GM12878 (cell line): Measurements from ENCODE around the gene MGMT. TPM values are rescaled to one million over a fixed set of nuclear protein-coding genes. Genes with fewer than 3 reads are reported as not detected.

Experiments used
- ATAC-seq: fragments of 200-7000 bp; cut with Tn5 transposase; 3 replicates; pipeline ENCODE4 v1.9.1; 2020; ENCODE audit warnings: mild to moderate bottlenecking, moderate library complexity
- BruUV-seq: library from RNA; stranded (reverse); fragments of 400-500 nt; replicated peaks from 2 replicates; lab custom pipeline; 2021; lab: Mats Ljungman, UMichigan
- CTCF ChIA-PET: fragments of 300-600 bp; sonication (Branson Sonifier 250); formaldehyde crosslinking; extraction: SDS; loops from one replicate; lab custom pipeline; 2021; ENCODE audit warnings: inconsistent platforms; lab: Yijun Ruan, JAX
- POLR2A ChIA-PET: fragments of 350-600 bp; formaldehyde crosslinking; extraction: SDS; loops from one replicate; lab custom pipeline; 2021; ENCODE audit warnings: inconsistent platforms; lab: Charles Lee
- RAD21 ChIA-PET: fragments of 300-600 bp; sonication (Branson Sonifier 250); formaldehyde crosslinking; loops from one replicate; lab custom pipeline; 2023; ENCODE audit warnings: antibody characterized with exemption; ENCODE audit not compliant: unreplicated experiment; lab: Charles Lee
- SMC1A ChIA-PET: fragments of 300-600 bp; sonication (Branson Sonifier 250); formaldehyde crosslinking; loops from one replicate; lab custom pipeline; 2023; ENCODE audit not compliant: unreplicated experiment, uncharacterized antibody; lab: Charles Lee
- DNase-seq: peaks from one replicate; pipeline ENCODE4 v3.0.0-alpha.2; 2011; ENCODE audit warnings: low read depth, low spot score
- FAIRE-seq: peaks from 3 replicates; lab custom pipeline; 2011; peaks lifted over from hg19 to GRCh38; lab: Jason Lieb, UNC
- H2AFZ ChIP-seq: 2 replicates; pipeline ENCODE4 v1.6.0; 2011; ENCODE audit warnings: low read depth, low read length, control low read depth; ENCODE audit not compliant: control insufficient read depth
- H3K27ac ChIP-seq: 2 replicates; pipeline ENCODE4 v1.5.1; 2011; ENCODE audit warnings: control low read depth; ENCODE audit not compliant: control insufficient read depth, insufficient read depth
- H3K27me3 ChIP-seq, 2 experiments: replicated peaks in 1 of 2; 2 replicates each; pipeline versions ENCODE4 v1.6.0 to v1.6.1; 2011; ENCODE audit warnings: low read length in 1 of 2; ENCODE audit not compliant: control insufficient read depth in 2 of 2, insufficient read depth in 2 of 2
- H3K36me3 ChIP-seq, 2 experiments: 2 replicates each; pipeline ENCODE4 v1.5.1; 2011; ENCODE audit warnings: low read length in 1 of 2; ENCODE audit not compliant: control insufficient read depth in 2 of 2, insufficient read depth in 2 of 2
- H3K4me1 ChIP-seq: 2 replicates; pipeline ENCODE4 v1.6.1; 2011; ENCODE audit warnings: mild to moderate bottlenecking, low read length, moderate library complexity, mixed read lengths; ENCODE audit not compliant: control insufficient read depth, insufficient read depth
- H3K4me2 ChIP-seq: 2 replicates; pipeline ENCODE4 v1.6.0; 2011; ENCODE audit warnings: control low read depth; ENCODE audit not compliant: control insufficient read depth, insufficient read depth
- H3K4me3 ChIP-seq: fragments of 200-600 bp; sonication (generic); 2 replicates; pipeline ENCODE4 v1.5.1; 2016
- H3K79me2 ChIP-seq: 2 replicates; pipeline ENCODE4 v1.6.0; 2011; ENCODE audit warnings: low read length; ENCODE audit not compliant: control insufficient read depth, insufficient read depth
- H3K9ac ChIP-seq: 2 replicates; pipeline ENCODE4 v1.8.0; 2011; ENCODE audit warnings: low read length, control low read depth, mixed read lengths; ENCODE audit not compliant: control insufficient read depth, insufficient read depth
- H3K9me3 ChIP-seq: replicated peaks from 3 replicates; pipeline ENCODE4 v1.5.1; 2011; ENCODE audit warnings: mild to moderate bottlenecking, low read length; ENCODE audit not compliant: control insufficient read depth, insufficient read depth
- H4K20me1 ChIP-seq: 2 replicates; pipeline ENCODE4 v1.6.0; 2011; ENCODE audit not compliant: control insufficient read depth, insufficient read depth
- CUX1 ChIP-seq: IDR thresholded peaks from 2 replicates; pipeline ENCODE4 v1.6.1; 2012; ENCODE audit warnings: improper control_type of control experiment, low read depth, low read length; ENCODE audit not compliant: insufficient replicate concordance
- E2F4 ChIP-seq: IDR thresholded peaks from 2 replicates; pipeline ENCODE4 v1.6.1; 2012; ENCODE audit warnings: low read depth, low read length, improper control_type of control experiment
- EP300 ChIP-seq, 2 experiments: fragments of 150-350 bp in 1 of 2; IDR thresholded peaks; 2 replicates each; pipeline ENCODE4 v1.6.1; 2011 to 2012; ENCODE audit warnings: low read depth in 2 of 2, low read length in 2 of 2, borderline replicate concordance in 1 of 2, improper control_type of control experiment in 1 of 2, inconsistent platforms in 1 of 2; ENCODE audit not compliant: control insufficient read depth in 1 of 2
- ETV6 ChIP-seq, 2 experiments: fragments of 450-650 bp in 1 of 2; IDR thresholded peaks in 1 of 2; conservative IDR thresholded peaks in 1 of 2; 2 replicates each; pipeline ENCODE4 v1.6.1; 2014; ENCODE audit warnings: antibody characterized with exemption in 1 of 2, borderline replicate concordance in 1 of 2, low read depth in 1 of 2, mild to moderate bottlenecking in 1 of 2, moderate library complexity in 1 of 2
- IRF4 ChIP-seq: IDR thresholded peaks from 2 replicates; pipeline ENCODE4 v1.6.1; 2011; ENCODE audit warnings: low read depth, low read length
- KAT2A ChIP-seq: conservative IDR thresholded peaks from 2 replicates; pipeline ENCODE4 v1.6.1; 2011; ENCODE audit warnings: low read depth, low read length; ENCODE audit not compliant: control insufficient read depth
- RAD21 ChIP-seq: IDR thresholded peaks from 2 replicates; pipeline ENCODE4 v1.6.1; 2011; ENCODE audit warnings: mild to moderate bottlenecking, low read depth, low read length, moderate library complexity; ENCODE audit not compliant: insufficient read depth
- RAD51 ChIP-seq: fragments of 450-650 bp; IDR thresholded peaks from 2 replicates; pipeline ENCODE4 v1.6.1; 2016; ENCODE audit warnings: moderate library complexity, mild to moderate bottlenecking, inconsistent platforms
- RELB ChIP-seq: fragments of 450-650 bp; IDR thresholded peaks from 2 replicates; pipeline ENCODE4 v1.6.1; 2017; ENCODE audit warnings: low read depth, mild to moderate bottlenecking, moderate library complexity
- SIN3A ChIP-seq: IDR thresholded peaks from 2 replicates; pipeline ENCODE4 v1.6.1; 2012; ENCODE audit warnings: low read depth, low read length, improper control_type of control experiment
- SMC3 ChIP-seq: IDR thresholded peaks from 2 replicates; pipeline ENCODE4 v1.6.1; 2011; ENCODE audit warnings: low read length, improper control_type of control experiment, borderline replicate concordance
- SREBF2 ChIP-seq: IDR thresholded peaks from 2 replicates; pipeline ENCODE4 v1.6.1; 2012; ENCODE audit warnings: mild to moderate bottlenecking, low read length
- WGBS: methylation state at CpG from one replicate; pipeline ENCODE4 v1.1.6; 2016; ENCODE audit warnings: low lambda C conversion rate; ENCODE audit not compliant: insufficient replicate concordance, insufficient coverage; ENCODE audit errors: missing lambda C conversion rate; 5-methylcytosine and 5-hydroxymethylcytosine counted together
- in situ Hi-C: fragments of 300-500 bp; cut with MboI; formaldehyde crosslinking; loops from 9 replicates; pipeline ENCODE4 v1.14.3; 2018; ENCODE audit warnings: mixed read lengths
- intact Hi-C: fragments of 100-400 bp; cut with micrococcal nuclease; formaldehyde crosslinking; loops from one replicate; pipeline ENCODE4 v1.14.2; 2022; ENCODE audit not compliant: unreplicated experiment
- polyA plus RNA-seq, 11 experiments: library from polyadenylated mRNA; depleted of rRNA in 4 of 11; unstranded in 6 of 11; stranded (reverse) in 5 of 11; fragments of >200 nt; fragmentation: Nextera tagmentation in 4 of 11; fragmentation: Illumina TruSeq in 1 of 11; extraction: Ambion mirVana in 4 of 11; extraction: Trizol in 1 of 11; gene quantifications; 1 replicate in 1 of 11; 2 replicates in 10 of 11; pipeline versions ENCODE4 v1.2.1 to v1.2.3, GENCODE V29; 2011 to 2016; ENCODE audit warnings: inconsistent platforms in 2 of 11, missing spikeins in 2 of 11, low read depth in 1 of 11
- total RNA-seq, 4 experiments: library from RNA; depleted of rRNA in 3 of 4; stranded (reverse); fragments of >200 nt in 3 of 4; fragmentation: Illumina TruSeq in 1 of 4; extraction: Trizol in 1 of 4; gene quantifications; 2 replicates each; pipeline versions ENCODE4 v1.2.1 to v1.2.3, GENCODE V29; 2013 to 2021

The MGMT gene
- total and polyA plus RNA-seq, 10 of the 15 experiments (the other 5 are each of a cell fraction or from before 2014, with no cell fraction given), result 0.16 to 24.2 (median 13.3) TPM

- Histone ChIP-seq H3K79me2 (no peaks in the 10 kb centered on the region), H3K27ac (no peak overlapping the region), H3K4me2 (no peak overlapping the region), H4K20me1 (no peaks in the 10 kb centered on the region), H3K9me3 (no peaks in the 10 kb centered on the region; the same call in 2 of the 3 replicates), H3K4me3 (no peak overlapping the region), H3K27me3 (no peaks in the 10 kb centered on the region), H3K4me1 (peaks cover 5% of the 10 kb centered on the region; the same call in 1 of the 2 replicates), H2AFZ (no peak overlapping the region), H3K9ac (no peak overlapping the region), H3K36me3 (no peaks in the 10 kb centered on the region)
- in situ Hi-C loops (no loop called here), intact Hi-C loops (no loop called here)
- BruUV-seq, result no TSS peak
- ChIA-PET POLR2A (no interaction called here), CTCF (interaction anchor here (0.7 kb wide), 1 partner anchor 68 kb away, joined by 3 read pairs; no protein-coding TSS in a partner anchor), RAD21 (no interaction called here), SMC1A (no interaction called here)
- FAIRE-seq, result no peak
- 86% methylated on average over 10 of the region's 16 CpGs for WGBS
- no peak for ATAC-seq
- DNase-seq, result no peak
- TF ChIP-seq E2F4 (no peak), CUX1 (no peak), ETV6 (conservative IDR thresholded peaks at IDR 0.05 in 1 of 2, IDR thresholded peaks at IDR 0.05 in 1 of 2; ENCODE audit: borderline replicate concordance in 1 of 2, low read depth in 1 of 2) (no peak), KAT2A (no peak), SMC3 (no peak), RELB (no peak), RAD51 (no peak), IRF4 (no peak), SIN3A (no peak), SREBF2 (no peak), EP300 (IDR thresholded peaks at IDR 0.05; ENCODE audit: borderline replicate concordance in 1 of 2, control insufficient read depth in 1 of 2, low read depth in 2 of 2, low read length in 2 of 2) (no peak), RAD21 (no peak)
Measured at GRCh38 chr10:129528376-129528978, 61.4 kb downstream of the MGMT start.
